HEK293 (cell line): ENCODE measurements around the gene DSC2.
"Not testable (repeated sequence)": the region's sequence is repeated elsewhere in the genome, so short reads cannot be mapped to it uniquely, and the experiment has no call there.

Experiments
- CTCF ChIA-PET: fragments of 350-600 bp; formaldehyde crosslinking; extraction: SDS; loops from one replicate; lab custom pipeline; 2021; ENCODE audit warnings: antibody characterized with exemption; lab: Yijun Ruan, JAX
- POLR2A ChIA-PET: fragments of 300-600 bp; formaldehyde crosslinking; extraction: SDS; loops from one replicate; lab custom pipeline; 2020; ENCODE audit warnings: antibody characterized with exemption, inconsistent platforms; lab: Yijun Ruan, JAX
- H3K27ac ChIP-seq: fragments of 200-500 bp; sonication (Bioruptor generic); 2 replicates; pipeline ENCODE4 v1.5.1; 2014; ENCODE audit warnings: low read depth, low read length, control low read depth, inconsistent platforms; ENCODE audit errors: extremely low read depth
- H3K36me3 ChIP-seq, 2 experiments: fragments of 200-500 bp in 1 of 2; sonication (Bioruptor generic) in 1 of 2; 1 replicate in 1 of 2; 2 replicates in 1 of 2; pipeline ENCODE4 v1.5.1; 2014 to 2017; ENCODE audit warnings: inconsistent platforms in 2 of 2, low read length in 2 of 2; ENCODE audit not compliant: control insufficient read depth in 2 of 2, insufficient read depth in 1 of 2
- H3K4me1 ChIP-seq: fragments of 200-500 bp; sonication (Bioruptor generic); 2 replicates; pipeline ENCODE4 v1.5.1; 2014; ENCODE audit warnings: mild to moderate bottlenecking, low read length, inconsistent platforms; ENCODE audit not compliant: control insufficient read depth, insufficient read depth
- H3K4me3 ChIP-seq: 2 replicates; pipeline ENCODE4 v1.5.1; 2011; ENCODE audit warnings: low read depth, mild to moderate bottlenecking, control low read depth, low read length, moderate library complexity
- H3K9me3 ChIP-seq: fragments of 200-500 bp; sonication (Bioruptor generic); 2 replicates; pipeline ENCODE4 v1.5.1; 2014; ENCODE audit warnings: low read depth, low read length, inconsistent platforms; ENCODE audit not compliant: control insufficient read depth, insufficient read depth
- HOXC10 ChIP-seq: sonication (generic); formaldehyde crosslinking; IDR thresholded peaks from 2 replicates; pipeline ENCODE4 v1.8.1; 2023; ENCODE audit warnings: mild to moderate bottlenecking, missing genetic modification reagents
- OSR2 ChIP-seq: fragments of 450-650 bp; formaldehyde crosslinking; IDR thresholded peaks from 2 replicates; pipeline ENCODE4 v1.5.1; 2016; ENCODE audit warnings: missing biosample characterization, missing genetic modification characterization
- PRDM1 ChIP-seq: fragments of 450-650 bp; formaldehyde crosslinking; IDR thresholded peaks from 2 replicates; pipeline ENCODE4; 2016; ENCODE audit warnings: missing biosample characterization, missing genetic modification characterization
- SCRT1 ChIP-seq: fragments of 450-650 bp; formaldehyde crosslinking; IDR thresholded peaks from 2 replicates; pipeline ENCODE4 v1.5.1; 2016; ENCODE audit warnings: missing biosample characterization, missing genetic modification characterization, borderline replicate concordance
- SCRT2 ChIP-seq: fragments of 450-650 bp; formaldehyde crosslinking; IDR thresholded peaks from 2 replicates; pipeline ENCODE4 v1.5.1; 2016; ENCODE audit warnings: missing biosample characterization, missing genetic modification characterization
- ZFP3 ChIP-seq: fragments of 450-650 bp; formaldehyde crosslinking; IDR thresholded peaks from 2 replicates; pipeline ENCODE4 v1.5.1; 2016; ENCODE audit warnings: low read depth, missing biosample characterization, missing genetic modification characterization
- ZNF133 ChIP-seq: fragments of 450-650 bp; formaldehyde crosslinking; IDR thresholded peaks from 2 replicates; pipeline ENCODE4 v1.5.1; 2016; ENCODE audit warnings: missing biosample characterization, missing genetic modification characterization
- ZNF175 ChIP-seq: fragments of 450-650 bp; formaldehyde crosslinking; IDR thresholded peaks from 2 replicates; pipeline ENCODE4 v1.5.1; 2016; ENCODE audit warnings: missing biosample characterization, missing genetic modification characterization
- ZNF366 ChIP-seq: fragments of 450-650 bp; formaldehyde crosslinking; conservative IDR thresholded peaks from 2 replicates; pipeline ENCODE4 v1.5.1; 2016; ENCODE audit warnings: missing biosample characterization, missing genetic modification characterization
- ZNF596 ChIP-seq: fragments of 450-650 bp; IDR thresholded peaks from 2 replicates; pipeline ENCODE4 v1.5.0; 2018; ENCODE audit warnings: missing biosample characterization, mild to moderate bottlenecking, missing genetic modification characterization, moderate library complexity
- ZNF600 ChIP-seq: fragments of 450-650 bp; formaldehyde crosslinking; IDR thresholded peaks from 2 replicates; pipeline ENCODE4 v1.5.1; 2016; ENCODE audit warnings: missing biosample characterization, missing genetic modification characterization
- ZNF664 ChIP-seq: fragments of 450-650 bp; formaldehyde crosslinking; IDR thresholded peaks from 2 replicates; pipeline ENCODE4 v1.5.1; 2016; ENCODE audit warnings: missing biosample characterization, missing genetic modification characterization
- ZNF777 ChIP-seq: fragments of 450-650 bp; formaldehyde crosslinking; IDR thresholded peaks from 2 replicates; pipeline ENCODE4 v1.5.1; 2017; ENCODE audit warnings: missing biosample characterization, missing genetic modification characterization, borderline replicate concordance
- TF ChIP-seq, protein P1 (sequence below): fragments of 450-650 bp; formaldehyde crosslinking; IDR thresholded peaks from 2 replicates; pipeline ENCODE4 v1.5.1; 2017; ENCODE audit warnings: missing biosample characterization, missing genetic modification characterization
- TF ChIP-seq, protein P2 (sequence below): fragments of 450-650 bp; formaldehyde crosslinking; IDR thresholded peaks from 2 replicates; pipeline ENCODE4 v1.5.1; 2017; ENCODE audit warnings: missing biosample characterization, missing genetic modification characterization
- TF ChIP-seq, protein P3 (sequence below): fragments of 450-650 bp; formaldehyde crosslinking; IDR thresholded peaks from 2 replicates; pipeline ENCODE4 v1.5.1; 2016; ENCODE audit warnings: missing biosample characterization, missing genetic modification characterization
- TF ChIP-seq, protein P4 (sequence below): fragments of 450-650 bp; formaldehyde crosslinking; IDR thresholded peaks from 2 replicates; pipeline ENCODE4 v1.5.1; 2017; ENCODE audit warnings: missing biosample characterization, missing genetic modification characterization

Gene DSC2

DNA sequence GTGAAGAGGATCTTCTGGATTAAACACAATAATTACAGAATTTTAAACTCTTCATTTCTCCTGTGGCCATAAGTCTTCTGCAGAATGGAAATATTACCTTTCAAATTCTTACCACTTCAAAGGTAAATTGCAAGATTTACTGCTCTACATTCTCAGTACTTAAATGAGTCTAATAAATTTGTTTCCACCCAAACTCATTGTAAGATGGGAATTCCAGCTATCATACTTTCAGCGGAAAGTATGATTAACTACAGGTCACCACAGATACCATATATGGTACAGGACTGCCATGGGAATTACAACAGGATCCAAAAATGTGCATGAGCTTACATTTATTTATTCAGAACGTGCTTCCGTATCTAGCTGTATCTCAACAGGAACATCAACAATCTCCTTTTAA is 62.8 kb downstream of the DSC2 start (continued):
- TF ChIP-seq ZNF777 (tag by site-specific recombination) (no peak), ZNF600 (no peak)

DNA sequence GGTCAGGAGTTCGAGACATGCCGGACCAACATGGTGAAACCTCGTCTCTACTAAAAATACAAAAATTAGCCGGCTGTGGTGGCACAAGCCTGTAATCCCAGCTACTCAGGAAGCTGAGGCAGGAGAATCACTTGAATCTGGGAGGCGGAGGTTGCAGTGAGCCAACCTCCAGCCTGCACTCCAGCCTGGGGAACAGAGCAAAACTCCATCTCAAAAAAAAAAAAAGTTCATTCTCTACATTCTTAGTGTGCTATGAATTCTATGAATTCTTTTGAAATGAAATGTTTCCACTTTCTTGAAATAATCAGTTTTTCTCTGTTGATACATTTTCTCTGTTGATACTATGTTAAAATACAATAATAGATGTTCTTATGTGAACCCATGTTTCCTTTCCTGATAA is 64.5 kb downstream of the DSC2 start:
- POLR2A ChIA-PET, CTCF ChIA-PET: not testable (repeated sequence)
- TF ChIP-seq OSR2: 0 out of 2 replicates have a peak, but pooled peaks have one; percentile 20

DNA sequence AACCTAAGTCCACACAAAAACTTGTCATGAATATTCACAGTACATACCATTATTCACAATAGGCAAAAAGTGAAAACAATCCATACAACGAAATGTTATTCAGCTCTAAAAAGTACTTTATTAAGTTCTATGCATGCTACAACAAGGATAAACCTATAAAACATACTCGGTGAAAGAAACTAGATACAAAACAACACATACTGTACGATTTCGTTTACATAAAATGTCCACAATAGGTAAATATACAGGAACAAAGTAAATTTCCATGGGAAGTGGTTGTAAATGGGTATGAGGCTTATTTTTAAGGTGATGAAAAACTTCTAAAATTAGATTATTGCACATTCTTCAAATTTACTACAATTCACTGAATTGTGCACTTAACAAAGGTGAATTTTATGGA is 67.7 kb downstream of the DSC2 start:
- Histone ChIP-seq H3K27ac (no peak overlapping the region), H3K36me3 (no peaks in the 10 kb centered on the region), H3K9me3 (no peaks in the 10 kb centered on the region), H3K4me3 (no peak overlapping the region), H3K4me1 (no peaks in the 10 kb centered on the region)
- ChIA-PET POLR2A (no interaction called here), CTCF (no interaction called here)
- TF ChIP-seq, protein P1, sequence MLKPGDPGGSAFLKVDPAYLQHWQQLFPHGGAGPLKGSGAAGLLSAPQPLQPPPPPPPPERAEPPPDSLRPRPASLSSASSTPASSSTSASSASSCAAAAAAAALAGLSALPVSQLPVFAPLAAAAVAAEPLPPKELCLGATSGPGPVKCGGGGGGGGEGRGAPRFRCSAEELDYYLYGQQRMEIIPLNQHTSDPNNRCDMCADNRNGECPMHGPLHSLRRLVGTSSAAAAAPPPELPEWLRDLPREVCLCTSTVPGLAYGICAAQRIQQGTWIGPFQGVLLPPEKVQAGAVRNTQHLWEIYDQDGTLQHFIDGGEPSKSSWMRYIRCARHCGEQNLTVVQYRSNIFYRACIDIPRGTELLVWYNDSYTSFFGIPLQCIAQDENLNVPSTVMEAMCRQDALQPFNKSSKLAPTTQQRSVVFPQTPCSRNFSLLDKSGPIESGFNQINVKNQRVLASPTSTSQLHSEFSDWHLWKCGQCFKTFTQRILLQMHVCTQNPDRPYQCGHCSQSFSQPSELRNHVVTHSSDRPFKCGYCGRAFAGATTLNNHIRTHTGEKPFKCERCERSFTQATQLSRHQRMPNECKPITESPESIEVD (tag by site-specific recombination): 0 out of 2 replicates have a peak, but pooled peaks have one; percentile 27
- TF ChIP-seq HOXC10 (CRISPR knock-in tag) (no peak), ZFP3 (tag by site-specific recombination) (no peak), ZNF175 (tag by site-specific recombination) (no peak)
- TF ChIP-seq, protein P2, sequence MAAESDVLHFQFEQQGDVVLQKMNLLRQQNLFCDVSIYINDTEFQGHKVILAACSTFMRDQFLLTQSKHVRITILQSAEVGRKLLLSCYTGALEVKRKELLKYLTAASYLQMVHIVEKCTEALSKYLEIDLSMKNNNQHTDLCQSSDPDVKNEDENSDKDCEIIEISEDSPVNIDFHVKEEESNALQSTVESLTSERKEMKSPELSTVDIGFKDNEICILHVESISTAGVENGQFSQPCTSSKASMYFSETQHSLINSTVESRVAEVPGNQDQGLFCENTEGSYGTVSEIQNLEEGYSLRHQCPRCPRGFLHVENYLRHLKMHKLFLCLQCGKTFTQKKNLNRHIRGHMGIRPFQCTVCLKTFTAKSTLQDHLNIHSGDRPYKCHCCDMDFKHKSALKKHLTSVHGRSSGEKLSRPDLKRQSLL: no peak
- TF ChIP-seq, protein P3, sequence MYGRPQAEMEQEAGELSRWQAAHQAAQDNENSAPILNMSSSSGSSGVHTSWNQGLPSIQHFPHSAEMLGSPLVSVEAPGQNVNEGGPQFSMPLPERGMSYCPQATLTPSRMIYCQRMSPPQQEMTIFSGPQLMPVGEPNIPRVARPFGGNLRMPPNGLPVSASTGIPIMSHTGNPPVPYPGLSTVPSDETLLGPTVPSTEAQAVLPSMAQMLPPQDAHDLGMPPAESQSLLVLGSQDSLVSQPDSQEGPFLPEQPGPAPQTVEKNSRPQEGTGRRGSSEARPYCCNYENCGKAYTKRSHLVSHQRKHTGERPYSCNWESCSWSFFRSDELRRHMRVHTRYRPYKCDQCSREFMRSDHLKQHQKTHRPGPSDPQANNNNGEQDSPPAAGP (tag by site-specific recombination): no peak

More for the DNA sequence above, 64.5 kb downstream of the DSC2 start:
- not testable (repeated sequence) for H3K4me3 ChIP-seq, H3K36me3 ChIP-seq, H3K27ac ChIP-seq, H3K9me3 ChIP-seq, H3K4me1 ChIP-seq

DNA sequence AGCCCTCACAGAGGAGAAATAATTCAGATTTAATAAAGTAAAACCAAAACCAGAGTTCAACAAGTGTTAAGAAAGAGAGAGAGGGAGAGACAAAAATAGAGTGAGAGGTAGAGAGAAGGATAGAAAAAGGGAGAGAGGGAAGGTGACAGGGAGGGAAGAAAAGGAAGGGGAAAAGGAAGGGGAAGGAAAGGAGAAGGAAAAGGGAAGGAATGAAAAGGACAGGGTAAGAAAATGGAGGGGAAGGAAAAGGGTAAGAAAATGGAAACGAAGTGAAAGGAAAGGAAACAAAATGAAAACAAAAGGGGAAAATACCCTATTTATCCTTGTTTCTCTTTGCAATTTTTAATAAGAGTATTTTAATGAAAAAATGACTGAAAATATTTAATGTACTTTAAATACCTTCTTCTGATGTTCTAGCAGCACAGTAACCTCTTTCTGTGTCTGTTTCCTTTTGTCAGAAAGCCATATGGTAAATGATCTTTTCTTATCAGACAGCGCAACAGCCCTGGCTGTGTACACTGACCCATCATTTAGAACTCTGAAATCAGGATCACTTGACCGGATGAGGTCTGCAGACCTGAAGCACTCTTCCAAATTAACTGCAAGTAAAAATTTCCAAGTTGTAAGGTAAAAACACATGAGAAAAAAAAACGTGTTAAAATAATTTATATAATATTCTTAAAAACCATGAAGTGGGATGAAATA is 71.5 kb downstream of the DSC2 start:
- Histone ChIP-seq H3K4me1 (no peaks in the 10 kb centered on the region), H3K27ac (no peak overlapping the region), H3K9me3 (no peaks in the 10 kb centered on the region), H3K36me3 (peaks cover 0 to 17% of the 10 kb centered on the region in 2 experiments; a peak in 1 of 3 replicates), H3K4me3 (no peak overlapping the region)
- ChIA-PET POLR2A (no interaction called here), CTCF (interaction anchor here (0.7 kb wide), 1 partner anchor 423 kb away, joined by 3 read pairs; no protein-coding TSS in a partner anchor)
- TF ChIP-seq ZNF596 (tag by site-specific recombination) (0 out of 2 replicates have a peak, but pooled peaks have one; percentile 20), SCRT2 (tag by site-specific recombination) (peak; percentile 84), ZNF133 (tag by site-specific recombination) (no peak), PRDM1 (tag by site-specific recombination) (peak; percentile 99), SCRT1 (tag by site-specific recombination) (peak; percentile 96), ZNF664 (no peak), ZNF366 (tag by site-specific recombination) (peak; percentile 81)
- TF ChIP-seq, protein P3 (tag by site-specific recombination): no peak
- TF ChIP-seq, protein P4, sequence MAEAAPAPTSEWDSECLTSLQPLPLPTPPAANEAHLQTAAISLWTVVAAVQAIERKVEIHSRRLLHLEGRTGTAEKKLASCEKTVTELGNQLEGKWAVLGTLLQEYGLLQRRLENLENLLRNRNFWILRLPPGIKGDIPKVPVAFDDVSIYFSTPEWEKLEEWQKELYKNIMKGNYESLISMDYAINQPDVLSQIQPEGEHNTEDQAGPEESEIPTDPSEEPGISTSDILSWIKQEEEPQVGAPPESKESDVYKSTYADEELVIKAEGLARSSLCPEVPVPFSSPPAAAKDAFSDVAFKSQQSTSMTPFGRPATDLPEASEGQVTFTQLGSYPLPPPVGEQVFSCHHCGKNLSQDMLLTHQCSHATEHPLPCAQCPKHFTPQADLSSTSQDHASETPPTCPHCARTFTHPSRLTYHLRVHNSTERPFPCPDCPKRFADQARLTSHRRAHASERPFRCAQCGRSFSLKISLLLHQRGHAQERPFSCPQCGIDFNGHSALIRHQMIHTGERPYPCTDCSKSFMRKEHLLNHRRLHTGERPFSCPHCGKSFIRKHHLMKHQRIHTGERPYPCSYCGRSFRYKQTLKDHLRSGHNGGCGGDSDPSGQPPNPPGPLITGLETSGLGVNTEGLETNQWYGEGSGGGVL (tag by site-specific recombination): peak; percentile 26; the same call in 1 of the 2 replicates
